ENCODE results near the gene GALC. TPM values are rescaled to one million over a fixed set of nuclear protein-coding genes. Genes with fewer than 3 reads are reported as not detected.

GALC gene
- total RNA-seq, 1 donor from 2014 or later = 47.4 TPM

GRCh38 chr14:88005978-88006851 is 13.2 kb upstream of the GALC start:
- Histone ChIP-seq H3K36me3 (no peaks in the 10 kb centered on the region), H3K9me3 (no peaks in the 10 kb centered on the region), H3K27ac (peak overlapping the region; percentile 67), H3K4me1 (no peaks in the 10 kb centered on the region), H3K27me3 (no peaks in the 10 kb centered on the region), H3K4me3 (peak overlapping the region; percentile 42)
- intact Hi-C loops (cut with DNase I) = no loop called here
- no peak for TF ChIP-seq CTCF (IDR thresholded peaks at IDR 0.05)
- no peak for DNase-seq
- peak; percentile 94 for ATAC-seq

GRCh38 chr14:88005050-88005481 is 12.1 kb upstream of the GALC start, which contains the start of gene GPR65:
Gene GPR65 (plus strand): TSS chr14:88005135. CDS start chr14:88010848, 5,713 bp downstream.
- Histone ChIP-seq H3K27me3 (no peaks in the 10 kb centered on the region), H3K27ac (peak within 1 kb of the TSS; percentile 67), H3K4me3 (peak within 1 kb of the TSS; percentile 42), H3K4me1 (no peaks in the 10 kb centered on the region), H3K9me3 (no peaks in the 10 kb centered on the region), H3K36me3 (no peaks in the 10 kb centered on the region)
- ATAC-seq = peak; percentile 68
- intact Hi-C loops (cut with DNase I) = no loop called here
- DNase-seq = no peak
- TF ChIP-seq CTCF (IDR thresholded peaks at IDR 0.05) = no peak

GRCh38 chr14:88004506-88005036 is 11.6 kb upstream of the GALC start:
- no peak for ATAC-seq

GRCh38 chr14:88003425-88003824 is 10.4 kb upstream of the GALC start:
- DNase-seq (no peak), ATAC-seq (no peak)
- Histone ChIP-seq H3K27ac (peak overlapping the region; percentile 43), H3K36me3 (no peaks in the 10 kb centered on the region), H3K27me3 (no peaks in the 10 kb centered on the region), H3K9me3 (no peaks in the 10 kb centered on the region), H3K4me3 (no peak overlapping the region), H3K4me1 (no peaks in the 10 kb centered on the region)
- intact Hi-C loops (cut with DNase I) = no loop called here
- TF ChIP-seq CTCF (IDR thresholded peaks at IDR 0.05) = no peak

More at GRCh38 chr14:88004506-88005036, 11.6 kb upstream of the GALC start:
- no peaks in the 10 kb centered on the region for H3K36me3 ChIP-seq
- DNase-seq = no peak
- H3K27ac ChIP-seq = no peak overlapping the region
- no peaks in the 10 kb centered on the region for H3K27me3 ChIP-seq
- H3K9me3 ChIP-seq = no peaks in the 10 kb centered on the region
- no peaks in the 10 kb centered on the region for H3K4me1 ChIP-seq
- intact Hi-C loops (cut with DNase I) = no loop called here
- H3K4me3 ChIP-seq = no peak overlapping the region
- TF ChIP-seq CTCF (IDR thresholded peaks at IDR 0.05) = no peak

GRCh38 chr14:88002421-88003075 is 9.6 kb upstream of the GALC start:
- intact Hi-C loops (cut with DNase I) = no loop called here
- DNase-seq (no peak), ATAC-seq (peak; percentile 66)
- no peaks in the 10 kb centered on the region for H3K4me1 ChIP-seq
- no peak overlapping the region for H3K4me3 ChIP-seq
- TF ChIP-seq CTCF (IDR thresholded peaks at IDR 0.05) = no peak
- no peaks in the 10 kb centered on the region for H3K36me3 ChIP-seq
- H3K27me3 ChIP-seq = no peaks in the 10 kb centered on the region
- H3K27ac ChIP-seq = peak overlapping the region; percentile 43
- H3K9me3 ChIP-seq = no peaks in the 10 kb centered on the region
